GM18526 (cell line): ENCODE results near the gene DTHD1.

Experiments
- POLR2A ChIP-seq: IDR thresholded peaks from 3 replicates; pipeline ENCODE4 v1.6.1; 2011; ENCODE audit not compliant: insufficient read length; ENCODE audit errors: extremely low read depth

DTHD1 gene

DNA sequence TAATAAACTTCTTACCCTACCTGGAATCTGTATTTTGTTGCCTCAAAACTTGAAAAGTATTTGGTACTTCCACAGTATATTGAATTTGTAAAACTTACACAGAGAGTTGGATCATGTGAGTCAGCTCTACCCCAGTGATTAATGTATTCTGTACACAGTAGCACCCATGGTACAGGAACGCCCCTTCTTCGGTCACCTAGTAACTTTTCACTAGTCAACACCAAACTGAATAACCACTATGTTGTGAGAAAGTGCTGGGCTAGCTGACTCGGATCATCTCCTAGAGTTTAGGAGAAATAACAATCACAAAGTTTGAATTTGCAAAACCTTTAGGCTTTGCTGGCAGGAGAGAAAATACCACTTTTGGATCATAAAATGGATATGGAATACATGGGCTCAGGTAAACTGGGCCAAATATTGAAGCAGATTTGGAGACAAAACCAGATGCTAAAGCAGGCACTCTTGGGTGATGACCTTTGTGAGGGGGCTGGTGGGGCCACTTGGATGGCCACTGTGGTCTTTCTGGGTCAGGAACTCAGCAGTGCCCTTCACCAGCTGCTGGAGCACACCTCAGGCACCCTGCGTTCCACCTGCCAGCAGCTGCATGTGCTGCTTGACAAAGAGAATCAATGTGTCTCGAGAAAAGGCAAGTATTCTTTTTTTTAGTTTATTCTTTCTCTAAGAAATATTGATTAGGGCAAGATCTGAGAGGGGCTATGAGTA is at the start of gene DTHD1:
Gene DTHD1 (plus strand): TSS at position 233 of the 723 bp plus-strand sequence. CDS start 143 bp downstream, at position 376.
- no peak for TF ChIP-seq POLR2A

DNA sequence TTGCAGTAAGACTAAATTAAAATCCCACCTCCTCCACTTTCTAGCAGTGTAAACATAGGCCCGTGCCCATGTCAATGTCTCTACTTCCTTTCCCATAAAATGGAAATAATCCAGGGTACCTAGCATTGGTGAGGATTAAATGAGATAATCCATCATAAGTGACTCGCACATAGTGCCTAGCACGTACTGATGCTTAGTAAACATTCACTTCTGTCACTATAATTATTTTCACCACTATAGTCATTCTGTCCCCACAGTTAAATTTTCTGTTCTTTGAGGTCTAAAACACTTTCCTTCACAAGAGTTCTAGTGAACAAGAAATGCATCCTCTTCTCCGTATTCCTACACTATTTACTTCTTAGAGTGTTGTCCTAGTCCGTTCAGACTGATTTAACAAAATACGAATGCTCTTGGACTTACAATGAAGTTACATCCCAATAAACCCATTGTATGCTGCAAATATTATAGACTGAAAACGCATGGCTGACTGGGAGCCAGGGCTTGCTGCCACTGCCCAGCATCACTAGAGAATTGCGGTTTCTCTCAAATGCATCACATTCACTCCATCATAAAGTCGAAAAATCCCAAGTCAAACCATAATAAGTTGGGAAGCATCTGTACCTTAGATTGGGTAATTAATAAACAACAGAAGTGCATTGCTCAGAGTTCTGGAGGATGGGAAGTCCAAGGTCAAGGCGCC is 47.7 kb upstream of the DTHD1 start:
- TF ChIP-seq POLR2A, result no peak

DNA sequence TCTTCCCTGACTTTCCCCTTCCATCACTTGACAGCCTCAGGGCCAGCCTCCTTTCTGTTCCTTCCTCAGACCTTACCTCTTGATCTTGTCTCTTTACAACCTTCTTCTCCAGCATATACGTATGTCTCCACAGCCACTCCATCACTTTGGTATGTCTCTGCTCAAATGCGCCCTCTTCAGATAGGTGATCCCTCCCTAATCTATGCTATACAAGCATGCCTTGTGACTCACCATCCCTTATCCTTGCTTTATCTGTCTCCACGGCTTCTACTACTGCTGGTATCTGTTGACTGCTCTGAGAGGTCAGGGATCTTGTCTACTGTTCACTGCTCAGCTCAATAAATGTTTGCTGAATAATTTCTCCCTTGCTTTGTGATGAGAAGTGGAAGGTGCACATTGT is 46.1 kb upstream of the DTHD1 start:
- TF ChIP-seq POLR2A, result no peak

DNA sequence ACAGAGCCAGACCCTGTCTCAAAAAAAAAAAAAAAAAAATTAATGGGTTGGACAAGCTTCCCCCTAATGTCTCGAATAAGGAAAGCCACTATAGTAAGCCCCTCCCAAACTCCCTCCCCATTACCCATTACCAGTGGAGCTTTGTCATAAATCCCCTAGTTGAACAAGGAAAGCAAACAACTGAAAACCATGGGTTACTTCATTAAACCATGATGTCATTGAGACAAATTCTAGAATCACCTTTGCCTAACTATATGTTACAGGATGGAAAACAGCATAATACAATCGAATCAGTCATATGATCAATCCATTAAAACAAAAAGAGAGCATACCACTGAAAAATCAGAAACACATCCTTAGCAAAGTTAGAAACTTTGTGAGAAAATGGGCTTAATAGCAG is 45.3 kb upstream of the DTHD1 start:
- TF ChIP-seq POLR2A, result no peak

DNA sequence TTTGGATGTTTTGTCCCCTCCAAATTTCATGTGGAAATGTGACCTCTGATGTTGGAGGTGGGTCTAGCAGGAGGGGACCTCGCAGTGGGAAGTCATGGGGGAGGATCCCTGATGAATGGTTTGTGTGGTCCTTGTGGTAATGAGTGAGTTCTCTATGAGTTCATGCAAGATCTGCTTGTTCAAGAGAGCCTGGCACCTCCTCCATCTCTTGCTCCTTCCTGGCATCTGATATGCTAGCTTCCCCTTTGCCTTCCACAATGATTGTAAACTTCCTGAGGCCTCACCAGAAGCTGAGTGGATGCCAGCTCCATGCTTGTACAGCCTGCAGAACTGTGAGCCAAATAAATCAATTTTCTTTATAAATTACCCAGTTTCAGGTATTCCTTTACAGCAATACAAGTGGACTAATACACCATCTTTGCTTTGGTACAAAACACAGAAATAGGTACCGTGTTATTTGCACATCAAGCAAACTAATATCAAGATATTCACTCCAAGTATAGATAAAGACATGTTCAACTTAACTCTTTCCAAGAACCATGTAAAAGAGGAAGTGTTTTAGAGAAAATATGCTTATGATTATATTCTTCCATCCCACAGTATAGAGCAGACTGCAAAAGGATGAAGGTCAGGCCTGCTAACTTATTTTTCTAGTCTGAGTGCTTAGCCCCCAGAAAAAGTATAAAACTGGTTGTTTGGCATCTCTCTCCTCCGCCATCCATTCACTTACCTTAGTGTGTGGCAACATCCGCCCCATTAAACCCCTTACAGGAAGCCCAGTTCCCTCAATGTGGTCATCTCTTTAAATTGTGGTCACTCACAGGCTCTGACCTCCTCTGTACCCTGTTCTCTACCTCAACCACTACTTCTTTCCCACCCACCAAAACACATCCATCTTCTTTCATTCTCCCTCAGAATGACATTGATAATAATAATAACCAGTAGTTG is 43.8 kb upstream of the DTHD1 start:
- no peak for TF ChIP-seq POLR2A

DNA sequence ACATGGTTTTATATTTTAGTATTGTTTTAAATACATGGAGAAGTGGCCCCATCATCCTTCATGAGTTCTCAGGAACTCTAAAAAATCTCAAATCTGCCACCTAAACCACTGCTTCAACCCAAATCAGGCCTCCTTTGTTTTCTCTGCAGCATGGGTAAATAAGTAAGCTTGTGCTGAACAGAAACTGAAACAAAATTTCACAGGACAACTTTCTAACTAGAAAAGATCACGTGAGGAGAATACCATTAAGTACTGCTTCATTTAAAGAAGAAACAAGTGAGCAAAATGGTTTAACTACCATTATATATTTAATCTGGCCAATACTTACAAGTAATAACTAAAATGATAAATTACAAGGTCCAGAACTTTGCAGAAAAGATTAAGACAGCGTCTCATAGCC is 39.6 kb upstream of the DTHD1 start:
- no peak for TF ChIP-seq POLR2A

DNA sequence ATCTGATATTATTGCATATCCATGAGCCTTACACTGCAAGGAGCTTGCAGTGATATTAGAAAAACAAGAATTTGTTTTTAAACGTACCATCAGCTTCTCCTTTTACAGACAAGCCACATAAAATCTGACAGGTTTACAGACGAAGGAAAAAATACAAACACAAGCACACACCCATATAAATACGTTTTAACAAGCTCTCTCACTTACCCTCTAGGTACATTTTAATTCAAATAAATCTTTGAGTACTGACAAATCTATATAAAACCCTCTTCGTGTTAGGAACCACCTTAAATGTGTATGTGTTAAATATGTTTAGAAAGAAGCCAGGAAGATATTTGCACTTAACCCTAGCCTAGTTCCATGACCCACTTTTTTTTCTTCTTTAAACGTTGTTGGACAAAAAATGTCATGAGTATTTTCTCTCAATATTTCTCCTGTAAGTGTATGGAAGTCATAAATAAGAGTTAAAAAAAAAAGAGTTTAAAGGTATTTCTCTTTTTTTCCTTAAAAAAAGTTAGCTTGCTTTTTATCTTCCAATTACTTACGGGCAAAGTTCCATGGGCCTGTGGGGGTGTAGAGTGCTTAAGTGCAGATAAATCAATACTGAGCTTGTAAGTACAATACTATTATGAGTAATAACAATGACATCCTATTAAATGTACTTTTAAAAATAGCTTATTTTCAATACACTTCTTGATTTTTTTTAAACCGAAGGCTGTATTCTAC is 38.6 kb upstream of the DTHD1 start:
- no peak for TF ChIP-seq POLR2A

DNA sequence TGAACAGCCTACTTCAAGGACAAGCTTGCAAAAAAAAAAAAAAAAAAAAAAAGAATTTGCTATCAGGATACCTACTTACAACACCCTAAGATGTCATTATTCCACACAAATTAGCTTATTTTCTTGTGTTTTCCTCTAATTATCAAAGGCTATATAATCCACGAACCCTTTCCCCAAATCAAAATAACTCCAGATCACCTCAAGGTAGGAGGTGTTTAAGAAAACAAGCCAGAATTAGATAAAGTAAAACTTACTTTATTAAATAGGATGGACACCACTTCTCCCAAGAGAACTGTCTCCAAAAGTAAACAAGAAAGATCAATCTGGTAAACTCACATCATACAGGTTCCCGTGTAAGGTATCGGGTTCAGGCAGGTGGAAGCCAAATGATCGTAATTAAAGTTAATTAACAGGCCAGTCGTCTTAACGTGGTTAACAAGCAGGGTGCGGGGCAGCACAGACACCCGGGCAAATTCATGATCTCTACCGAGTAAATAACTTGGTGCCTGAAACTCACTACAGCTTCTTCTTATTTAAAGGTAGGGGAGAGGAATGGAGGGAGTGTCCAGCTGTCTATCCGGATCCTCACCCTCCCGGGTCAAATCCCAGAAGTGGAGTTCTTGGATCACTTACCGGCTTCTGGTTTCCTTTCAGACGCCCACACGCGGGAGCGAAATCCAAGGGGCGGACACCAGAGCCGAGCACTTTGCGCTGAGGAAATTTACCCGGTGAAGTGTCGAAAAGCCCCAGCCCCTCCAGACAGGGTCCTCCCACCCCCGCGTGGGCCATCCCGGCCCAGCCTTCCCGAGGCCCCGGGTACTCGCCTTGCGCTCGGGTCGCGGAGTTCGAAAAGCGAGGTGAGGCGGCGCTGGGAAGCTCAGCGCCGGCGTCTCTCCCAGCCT is 37.8 kb upstream of the DTHD1 start:
- no peak for TF ChIP-seq POLR2A

DNA sequence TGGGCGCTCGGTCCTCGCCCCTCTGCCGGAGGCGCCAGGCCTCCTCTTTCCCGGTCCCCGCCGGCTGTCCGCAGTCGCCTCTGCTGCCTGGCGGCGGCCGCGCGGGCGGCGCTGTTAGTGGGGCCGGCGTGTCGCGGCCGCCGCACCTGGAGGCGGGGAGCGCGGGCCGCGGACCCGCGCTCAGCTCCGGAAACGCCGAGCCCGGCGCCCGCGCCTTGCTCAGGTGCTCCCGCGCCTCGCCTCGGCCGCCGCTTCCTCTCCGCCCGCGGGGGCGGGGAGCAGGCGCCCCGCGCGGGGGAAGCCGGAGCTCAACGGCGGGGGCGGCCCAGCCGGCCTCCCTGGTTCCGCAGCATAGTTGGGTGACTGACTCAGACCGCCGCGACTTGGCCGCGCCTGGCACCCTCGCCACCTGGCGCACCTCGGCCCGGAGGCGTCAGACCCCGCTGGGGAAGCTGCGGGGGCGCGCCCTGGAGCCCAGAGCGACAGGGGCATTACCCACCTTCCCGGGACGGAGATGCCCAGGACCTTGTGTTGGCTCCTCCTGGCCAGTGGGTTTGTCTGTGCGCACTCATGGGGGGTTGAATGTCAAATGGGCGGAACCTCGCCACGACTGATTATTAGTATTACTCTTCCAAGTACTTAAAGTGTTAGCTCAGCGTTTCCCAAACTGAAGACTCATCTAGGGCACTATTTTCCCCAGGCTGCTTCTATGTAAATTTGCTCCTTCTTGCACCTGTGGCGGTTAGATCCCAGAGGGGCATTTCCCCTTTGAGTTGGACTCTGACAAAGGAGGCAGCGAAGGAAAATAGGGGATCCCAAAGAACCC is 36.9 kb upstream of the DTHD1 start, which contains the start of gene ARAP2:
Gene ARAP2 (minus strand): TSS at position 258 of the 826 bp plus-strand sequence. CDS start 15,028 bp downstream, outside the sequence.
- TF ChIP-seq POLR2A, result peak; percentile 42

DNA sequence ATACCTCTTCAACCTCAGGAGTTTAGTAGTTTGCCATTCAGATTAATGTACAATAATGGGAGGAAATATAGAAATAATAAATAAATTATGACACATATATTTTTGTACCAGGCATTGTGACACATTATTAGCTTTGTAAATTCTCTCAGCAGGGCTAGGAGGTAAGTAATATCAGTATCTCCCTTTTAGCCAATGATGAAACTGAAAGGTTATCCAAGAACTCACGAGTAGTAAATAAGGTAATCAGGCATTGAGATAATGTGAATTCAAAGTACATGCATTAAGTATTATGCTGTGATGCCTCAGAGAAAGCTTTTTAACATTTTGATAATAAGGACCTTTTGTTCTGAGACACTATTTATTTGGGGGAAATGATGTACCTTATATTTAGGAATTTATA is 31.8 kb upstream of the DTHD1 start:
- no peak for TF ChIP-seq POLR2A

DNA sequence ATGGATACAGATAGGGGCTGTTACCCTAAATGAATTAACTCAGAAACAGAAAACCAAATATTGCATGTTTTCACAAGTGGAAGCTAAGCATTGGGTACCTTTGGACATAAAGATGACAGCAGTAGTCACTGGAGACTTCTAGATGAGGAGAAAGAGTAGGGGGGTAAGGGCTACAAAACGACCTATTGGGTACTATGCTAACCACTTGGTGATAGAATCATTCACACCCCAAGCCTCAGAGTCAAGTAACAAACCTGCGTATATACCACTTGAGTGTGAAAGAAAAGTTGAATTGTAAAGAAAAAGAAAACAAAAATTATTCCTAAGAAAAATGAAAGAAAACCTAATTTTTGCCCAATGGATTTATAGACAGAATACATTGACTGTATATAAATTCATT is 29.4 kb upstream of the DTHD1 start:
- no peak for TF ChIP-seq POLR2A

DNA sequence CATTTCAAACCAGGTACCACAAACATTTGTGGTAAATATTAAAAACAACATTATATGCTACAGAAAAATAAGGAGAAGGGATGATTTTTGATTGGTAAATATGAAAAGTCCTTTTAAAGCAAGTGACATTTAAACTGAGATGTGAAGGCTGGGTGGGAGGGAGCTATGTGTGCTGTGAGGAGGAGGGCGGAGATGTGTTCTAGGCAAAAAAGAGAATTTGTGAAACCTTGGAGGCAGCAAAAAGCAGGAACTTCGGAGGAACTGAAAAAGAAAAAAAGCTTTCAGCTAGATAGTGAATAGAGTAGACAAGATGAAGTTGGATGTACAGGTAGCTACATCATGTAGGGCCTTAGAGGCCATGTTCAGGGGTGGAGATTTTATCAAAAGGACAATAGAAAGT is 27.0 kb upstream of the DTHD1 start:
- no peak for TF ChIP-seq POLR2A

DNA sequence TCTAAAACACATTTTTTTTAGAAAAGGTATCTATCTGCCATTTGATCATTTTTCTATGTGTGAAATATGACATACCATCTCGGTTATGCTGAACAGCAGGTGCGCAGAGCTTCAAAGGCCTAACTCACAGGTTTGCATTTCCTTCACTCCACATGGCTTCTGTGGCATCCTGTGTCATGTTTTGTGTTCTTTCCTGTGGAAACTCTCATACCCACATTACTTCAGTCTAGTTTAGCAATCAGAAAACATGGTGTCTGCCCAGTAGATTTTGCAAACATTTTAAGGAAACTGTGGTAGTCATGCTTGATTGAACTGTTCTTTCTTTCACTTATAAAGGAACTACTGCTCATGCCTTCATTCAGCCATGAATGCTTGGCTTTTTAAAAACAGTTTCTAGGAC is 25.8 kb upstream of the DTHD1 start:
- TF ChIP-seq POLR2A, result no peak
